ENCODE measurements around the gene CFAP97D2. TPM values are rescaled to one million over a fixed set of nuclear protein-coding genes. Genes with fewer than 3 reads are reported as not detected.
A peak's percentile ranks its signal among the peaks of the same experiment; 100 is the strongest.
"Not testable (repeated sequence)": the region's sequence is repeated elsewhere in the genome, so short reads cannot be mapped to it uniquely, and the experiment has no call there.

CFAP97D2 gene
- total RNA-seq, 1 donor from 2014 or later = not detected

- no peak for DNase-seq (ENCODE audit: low read depth in 2 of 2)
Observed at GRCh38 chr13:114234266-114234644, 55.2 kb downstream of the CFAP97D2 start.

- peak; percentile 73 to 84 for DNase-seq (ENCODE audit: low read depth in 2 of 2)
Observed at GRCh38 chr13:114234645-114235421, 55.8 kb downstream of the CFAP97D2 start, which contains the start of gene CDC16. CDC16 (plus strand) TSS chr13:114234897; CDS start chr13:114235085, 188 bp downstream.

- DNase-seq (ENCODE audit: low read depth in 2 of 2) = peak in 1 of 2 donors; percentile 12
Observed at GRCh38 chr13:114235697-114236096, 56.6 kb downstream of the CFAP97D2 start.

GRCh38 chr13:114236227-114236626, 57.2 kb downstream of the CFAP97D2 start:
- no peak for DNase-seq (ENCODE audit: low read depth in 2 of 2)

- no peak for DNase-seq (ENCODE audit: low read depth in 2 of 2)
Observed at GRCh38 chr13:114237415-114238112, 58.5 kb downstream of the CFAP97D2 start.

GRCh38 chr13:114241918-114242317, 62.9 kb downstream of the CFAP97D2 start:
- no peak for DNase-seq (ENCODE audit: low read depth in 2 of 2)

GRCh38 chr13:114243971-114244370, 64.9 kb downstream of the CFAP97D2 start:
- no peak for DNase-seq (ENCODE audit: low read depth in 2 of 2)

GRCh38 chr13:114244637-114245036, 65.6 kb downstream of the CFAP97D2 start:
- DNase-seq (ENCODE audit: low read depth in 2 of 2) = no peak

- no peak for DNase-seq (ENCODE audit: low read depth in 2 of 2)
Observed at GRCh38 chr13:114248011-114248410, 69.0 kb downstream of the CFAP97D2 start.

GRCh38 chr13:114249077-114249476, 70.0 kb downstream of the CFAP97D2 start:
- no peak for DNase-seq (ENCODE audit: low read depth in 2 of 2)

- DNase-seq (ENCODE audit: low read depth in 2 of 2) = not testable (repeated sequence)
Observed at GRCh38 chr13:114251639-114252440, 72.8 kb downstream of the CFAP97D2 start.

- DNase-seq (ENCODE audit: low read depth in 2 of 2) = no peak
Observed at GRCh38 chr13:114256547-114256946, 77.5 kb downstream of the CFAP97D2 start.

GRCh38 chr13:114257014-114257413, 78.0 kb downstream of the CFAP97D2 start:
- DNase-seq (ENCODE audit: low read depth in 2 of 2) = no peak

GRCh38 chr13:114258589-114258988, 79.5 kb downstream of the CFAP97D2 start:
- no peak for DNase-seq (ENCODE audit: low read depth in 2 of 2)

- DNase-seq (ENCODE audit: low read depth in 2 of 2) = no peak
Observed at GRCh38 chr13:114259374-114259773, 80.3 kb downstream of the CFAP97D2 start.

- DNase-seq (ENCODE audit: low read depth in 2 of 2) = no peak
Observed at GRCh38 chr13:114259974-114260373, 80.9 kb downstream of the CFAP97D2 start.

GRCh38 chr13:114260814-114261213, 81.8 kb downstream of the CFAP97D2 start:
- no peak for DNase-seq (ENCODE audit: low read depth in 2 of 2)

- DNase-seq (ENCODE audit: low read depth in 2 of 2) = no peak
Observed at GRCh38 chr13:114261328-114261965, 82.4 kb downstream of the CFAP97D2 start.

GRCh38 chr13:114263578-114263977, 84.5 kb downstream of the CFAP97D2 start:
- no peak for DNase-seq (ENCODE audit: low read depth in 2 of 2)

- DNase-seq (ENCODE audit: low read depth in 2 of 2) = not testable (repeated sequence)
Observed at GRCh38 chr13:114264313-114264712, 85.3 kb downstream of the CFAP97D2 start.

GRCh38 chr13:114264886-114265611, 86.0 kb downstream of the CFAP97D2 start:
- no peak for DNase-seq (ENCODE audit: low read depth in 2 of 2)
